Measurements from ENCODE around the gene CALN1. TPM values are rescaled to one million over a fixed set of nuclear protein-coding genes. Genes with fewer than 3 reads are reported as not detected.
A peak's percentile ranks its signal among the peaks of the same experiment; 100 is the strongest.

The CALN1 gene
- total and polyA plus RNA-seq, 4 donors: 0.02 to 0.91 (median 0.03) TPM

DNA sequence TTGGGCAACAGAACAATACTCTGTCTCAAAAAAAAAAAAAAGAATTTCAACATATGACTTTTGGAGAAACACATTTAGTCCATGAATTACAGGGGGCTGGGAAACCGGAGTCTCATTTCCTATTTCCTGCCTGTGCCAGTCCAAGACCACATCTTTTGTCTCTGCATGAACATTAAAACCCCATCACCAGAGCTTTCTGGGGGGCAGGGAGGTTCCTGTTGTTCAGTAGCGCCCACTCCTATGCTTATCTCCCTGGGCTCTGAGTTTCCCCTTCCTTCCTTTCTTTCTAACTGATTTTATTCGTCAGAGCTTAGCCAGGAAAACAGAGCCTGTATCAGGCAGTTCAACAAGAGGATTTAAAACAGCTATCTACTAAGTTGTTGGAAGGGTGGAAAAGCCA is 119.3 kb downstream of the CALN1 start:
- Histone ChIP-seq H3K4me3 (no peak overlapping the region), H3K27ac (ENCODE audit: low read depth in 1 of 2, low read length in 1 of 2) (no peak overlapping the region), H3K27me3 (ENCODE audit: control insufficient read depth in 3 of 3, insufficient read depth in 3 of 3, low read length in 2 of 3) (no peaks in the 10 kb centered on the region), H3K36me3 (ENCODE audit: control insufficient read depth in 4 of 4, insufficient read depth in 4 of 4, low read length in 4 of 4) (no peaks in the 10 kb centered on the region), H3K9ac (ENCODE audit: insufficient read depth in 1 of 2, low read length in 2 of 2) (no peak overlapping the region), H3K4me1 (ENCODE audit: control insufficient read depth in 5 of 5, insufficient read depth in 5 of 5, low read length in 5 of 5) (no peaks in the 10 kb centered on the region), H3K9me3 (ENCODE audit: control insufficient read depth in 4 of 4, insufficient read depth in 3 of 4, low read length in 3 of 4) (peaks cover 0 to 5% (median 2%) of the 10 kb centered on the region in 4 donors)
- DNase-seq (peak in 2 of 3 donors; percentile 11 to 19), ATAC-seq (ENCODE audit: insufficient read depth, low FRiP score) (no peak)
- WGBS, 2 donors: 21 to 38% methylated on average over 3 of the region's 3 CpGs
- TF ChIP-seq, protein P1, sequence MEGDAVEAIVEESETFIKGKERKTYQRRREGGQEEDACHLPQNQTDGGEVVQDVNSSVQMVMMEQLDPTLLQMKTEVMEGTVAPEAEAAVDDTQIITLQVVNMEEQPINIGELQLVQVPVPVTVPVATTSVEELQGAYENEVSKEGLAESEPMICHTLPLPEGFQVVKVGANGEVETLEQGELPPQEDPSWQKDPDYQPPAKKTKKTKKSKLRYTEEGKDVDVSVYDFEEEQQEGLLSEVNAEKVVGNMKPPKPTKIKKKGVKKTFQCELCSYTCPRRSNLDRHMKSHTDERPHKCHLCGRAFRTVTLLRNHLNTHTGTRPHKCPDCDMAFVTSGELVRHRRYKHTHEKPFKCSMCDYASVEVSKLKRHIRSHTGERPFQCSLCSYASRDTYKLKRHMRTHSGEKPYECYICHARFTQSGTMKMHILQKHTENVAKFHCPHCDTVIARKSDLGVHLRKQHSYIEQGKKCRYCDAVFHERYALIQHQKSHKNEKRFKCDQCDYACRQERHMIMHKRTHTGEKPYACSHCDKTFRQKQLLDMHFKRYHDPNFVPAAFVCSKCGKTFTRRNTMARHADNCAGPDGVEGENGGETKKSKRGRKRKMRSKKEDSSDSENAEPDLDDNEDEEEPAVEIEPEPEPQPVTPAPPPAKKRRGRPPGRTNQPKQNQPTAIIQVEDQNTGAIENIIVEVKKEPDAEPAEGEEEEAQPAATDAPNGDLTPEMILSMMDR (IDR thresholded peaks at IDR 0.05; ENCODE audit: control extremely low read depth, extremely low read depth): no peak

DNA sequence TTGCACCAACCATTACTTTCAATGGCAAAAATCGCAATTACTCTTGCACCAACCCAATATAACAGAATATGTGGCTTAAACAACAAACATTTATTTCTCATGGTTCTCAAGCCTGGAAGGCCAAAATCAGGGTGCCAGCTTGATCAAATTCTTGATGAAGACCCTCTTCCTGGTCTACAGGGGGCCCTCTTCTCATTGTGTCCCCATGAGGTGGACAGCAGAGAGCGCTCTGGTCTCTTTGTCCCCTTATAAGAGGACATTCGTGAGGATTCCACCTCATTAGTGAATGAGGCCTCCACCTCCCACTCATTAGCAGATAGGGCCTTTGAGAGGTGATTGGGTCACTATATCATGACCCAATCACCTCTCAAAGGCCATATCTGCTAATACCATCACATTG is 120.0 kb downstream of the CALN1 start:
- TF ChIP-seq, protein P1 (IDR thresholded peaks at IDR 0.05; ENCODE audit: control extremely low read depth, extremely low read depth): no peak
- WGBS, 2 donors: 88 to 93% methylated on average over 3 of the region's 3 CpGs
- DNase-seq (no peak), ATAC-seq (ENCODE audit: insufficient read depth, low FRiP score) (no peak)
- Histone ChIP-seq H3K36me3 (ENCODE audit: control insufficient read depth in 4 of 4, insufficient read depth in 4 of 4, low read length in 4 of 4) (no peaks in the 10 kb centered on the region), H3K9ac (ENCODE audit: insufficient read depth in 1 of 2, low read length in 2 of 2) (no peak overlapping the region), H3K4me1 (ENCODE audit: control insufficient read depth in 5 of 5, insufficient read depth in 5 of 5, low read length in 5 of 5) (no peaks in the 10 kb centered on the region), H3K27ac (ENCODE audit: low read depth in 1 of 2, low read length in 1 of 2) (no peak overlapping the region), H3K9me3 (ENCODE audit: control insufficient read depth in 4 of 4, insufficient read depth in 3 of 4, low read length in 3 of 4) (peaks cover 0 to 5% (median 2%) of the 10 kb centered on the region in 4 donors), H3K4me3 (no peak overlapping the region), H3K27me3 (ENCODE audit: control insufficient read depth in 3 of 3, insufficient read depth in 3 of 3, low read length in 2 of 3) (no peaks in the 10 kb centered on the region)

DNA sequence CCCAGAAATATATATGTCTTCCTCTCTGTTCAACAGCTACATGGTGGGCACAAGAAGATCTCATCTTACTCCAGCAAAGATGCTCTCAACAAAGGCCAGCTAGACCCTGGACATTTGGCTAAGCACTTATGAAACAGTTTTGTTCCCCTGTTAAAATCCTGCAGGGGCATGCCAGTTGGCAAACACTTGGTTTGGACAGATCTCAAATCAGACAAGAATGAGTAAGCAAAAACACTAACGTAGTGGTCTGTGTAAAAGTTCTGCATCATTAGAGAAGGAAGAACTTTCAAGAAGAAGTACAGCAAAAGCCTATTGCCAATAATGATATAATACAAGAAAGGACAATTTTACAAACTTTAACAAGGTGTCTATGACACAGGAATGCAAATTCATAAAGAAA is 125.6 kb downstream of the CALN1 start:
- Histone ChIP-seq H3K36me3 (ENCODE audit: control insufficient read depth in 4 of 4, insufficient read depth in 4 of 4, low read length in 4 of 4) (no peaks in the 10 kb centered on the region), H3K4me1 (ENCODE audit: control insufficient read depth in 5 of 5, insufficient read depth in 5 of 5, low read length in 5 of 5) (no peaks in the 10 kb centered on the region), H3K27me3 (ENCODE audit: control insufficient read depth in 3 of 3, insufficient read depth in 3 of 3, low read length in 2 of 3) (no peaks in the 10 kb centered on the region), H3K4me3 (no peak overlapping the region), H3K9me3 (ENCODE audit: control insufficient read depth in 4 of 4, insufficient read depth in 3 of 4, low read length in 3 of 4) (peaks cover 0 to 5% (median 2%) of the 10 kb centered on the region in 4 donors), H3K27ac (ENCODE audit: low read depth in 1 of 2, low read length in 1 of 2) (no peak overlapping the region), H3K9ac (ENCODE audit: insufficient read depth in 1 of 2, low read length in 2 of 2) (no peak overlapping the region)
- no peak for ATAC-seq (ENCODE audit: insufficient read depth, low FRiP score)
- WGBS, 2 donors: 0 to 10% methylated on average over 1 of the region's 1 CpG
- TF ChIP-seq, protein P1 (IDR thresholded peaks at IDR 0.05; ENCODE audit: control extremely low read depth, extremely low read depth): no peak
- DNase-seq: peak in 2 of 3 donors; percentile 17 to 44

DNA sequence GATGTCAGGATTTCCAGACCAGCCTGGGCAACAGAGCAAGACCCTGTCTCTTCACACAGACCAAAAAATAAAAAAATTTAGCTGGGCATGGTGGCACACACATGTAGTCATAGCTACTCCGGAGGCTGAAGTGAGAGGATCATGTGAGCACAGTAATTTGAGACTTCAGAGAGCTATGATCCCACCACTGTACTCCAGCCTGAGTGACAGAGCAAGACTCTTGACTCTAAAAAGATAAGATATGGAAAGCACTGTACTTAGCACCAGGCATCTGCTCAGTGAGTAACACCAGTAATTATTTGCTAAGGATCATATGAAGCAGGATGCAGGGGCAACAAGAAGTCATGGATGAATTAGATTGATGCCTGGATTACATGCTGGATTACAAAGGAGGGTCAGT is 128.8 kb downstream of the CALN1 start:
- Histone ChIP-seq H3K27me3 (ENCODE audit: control insufficient read depth in 3 of 3, insufficient read depth in 3 of 3, low read length in 2 of 3) (no peaks in the 10 kb centered on the region), H3K9ac (ENCODE audit: insufficient read depth in 1 of 2, low read length in 2 of 2) (no peak overlapping the region), H3K36me3 (ENCODE audit: control insufficient read depth in 4 of 4, insufficient read depth in 4 of 4, low read length in 4 of 4) (no peaks in the 10 kb centered on the region), H3K9me3 (ENCODE audit: control insufficient read depth in 4 of 4, insufficient read depth in 3 of 4, low read length in 3 of 4) (peaks cover 0 to 2% (median 0%) of the 10 kb centered on the region in 4 donors), H3K4me3 (no peak overlapping the region), H3K27ac (ENCODE audit: low read depth in 1 of 2, low read length in 1 of 2) (no peak overlapping the region), H3K4me1 (ENCODE audit: control insufficient read depth in 5 of 5, insufficient read depth in 5 of 5, low read length in 5 of 5) (no peaks in the 10 kb centered on the region)
- ATAC-seq (ENCODE audit: insufficient read depth, low FRiP score): no peak
- 79 to 91% methylated on average over 1 of the region's 1 CpG for WGBS, 2 donors
- TF ChIP-seq, protein P1 (IDR thresholded peaks at IDR 0.05; ENCODE audit: control extremely low read depth, extremely low read depth): no peak
- no peak for DNase-seq
